HepG2 (cell line): ENCODE data around the gene PTRH2. TPM values are rescaled to one million over a fixed set of nuclear protein-coding genes. Genes with fewer than 3 reads are reported as not detected.

Experiments
- ADNP ChIP-seq: sonication (generic); formaldehyde crosslinking; IDR thresholded peaks from 2 replicates; pipeline ENCODE4 v1.4.0; 2020; ENCODE audit warnings: missing genetic modification reagents
- DRAP1 ChIP-seq: IDR thresholded peaks from 2 replicates; pipeline ENCODE4 v1.6.1; 2016; ENCODE audit warnings: missing genetic modification reagents, missing compliant biosample characterization
- EEA1 ChIP-seq: sonication (generic); formaldehyde crosslinking; IDR thresholded peaks from 2 replicates; pipeline ENCODE4 v1.5.1; 2020; ENCODE audit warnings: mild to moderate bottlenecking, missing genetic modification reagents, borderline replicate concordance
- EP300 ChIP-seq, 3 experiments: sonication (generic) in 1 of 3; formaldehyde crosslinking in 1 of 3; IDR thresholded peaks; 2 replicates each; pipeline versions ENCODE4 v1.5.1 to v1.6.1; 2011 to 2020; ENCODE audit warnings: low read depth in 2 of 3, low read length in 2 of 3, borderline replicate concordance in 1 of 3, improper control_type of control experiment in 1 of 3, mild to moderate bottlenecking in 1 of 3, missing genetic modification reagents in 1 of 3, moderate library complexity in 1 of 3
- NONO ChIP-seq, 2 experiments: fragments of 450-650 bp in 1 of 2; sonication (generic) in 1 of 2; formaldehyde crosslinking in 1 of 2; IDR thresholded peaks in 1 of 2; conservative IDR thresholded peaks in 1 of 2; 2 replicates each; pipeline versions ENCODE4 v1.6.1 to v1.8.0; 2017 to 2022; ENCODE audit warnings: mild to moderate bottlenecking in 1 of 2, missing genetic modification reagents in 1 of 2, moderate library complexity in 1 of 2
- NR2F6 ChIP-seq, 2 experiments: IDR thresholded peaks; 2 replicates each; pipeline ENCODE4 v1.6.1; 2016; ENCODE audit warnings: antibody characterized with exemption in 1 of 2, mild to moderate bottlenecking in 1 of 2
- PRMT3 ChIP-seq: sonication (generic); formaldehyde crosslinking; IDR thresholded peaks from 2 replicates; pipeline ENCODE4 v1.8.1; 2022; ENCODE audit warnings: low read depth, mild to moderate bottlenecking, moderate library complexity, missing genetic modification reagents, borderline replicate concordance
- TCF7L2 ChIP-seq: IDR thresholded peaks from 2 replicates; pipeline ENCODE4 v1.6.1; 2011; ENCODE audit warnings: mild to moderate bottlenecking, low read depth, low read length, moderate library complexity
- ZBTB21 ChIP-seq: sonication (generic); formaldehyde crosslinking; IDR thresholded peaks from 2 replicates; pipeline ENCODE4 v1.4.0; 2020; ENCODE audit warnings: missing genetic modification reagents
- ZBTB40 ChIP-seq, 2 experiments: fragments of 450-650 bp in 1 of 2; sonication (generic) in 1 of 2; formaldehyde crosslinking in 1 of 2; IDR thresholded peaks; 2 replicates each; pipeline versions ENCODE4 v1.6.1 to v1.8.0; 2016 to 2022; ENCODE audit warnings: antibody characterized with exemption in 1 of 2, mild to moderate bottlenecking in 1 of 2, missing genetic modification reagents in 1 of 2
- ZNF264 ChIP-seq: sonication (generic); formaldehyde crosslinking; IDR thresholded peaks from 2 replicates; pipeline ENCODE4 v1.4.0; 2020; ENCODE audit warnings: missing genetic modification reagents
- ZNF451 ChIP-seq: sonication (generic); formaldehyde crosslinking; IDR thresholded peaks from 2 replicates; pipeline ENCODE4 v1.5.0; 2020; ENCODE audit warnings: mild to moderate bottlenecking, missing genetic modification reagents
- ZNF552 ChIP-seq: sonication (generic); formaldehyde crosslinking; IDR thresholded peaks from 2 replicates; pipeline ENCODE4 v1.9.0; 2022; ENCODE audit warnings: missing genetic modification reagents, mild to moderate bottlenecking, borderline replicate concordance
- ZNF747 ChIP-seq: sonication (generic); formaldehyde crosslinking; IDR thresholded peaks from 2 replicates; pipeline ENCODE4 v1.8.1; 2023; ENCODE audit warnings: missing genetic modification reagents, mild to moderate bottlenecking, borderline replicate concordance
- ZNF788 ChIP-seq: sonication (generic); formaldehyde crosslinking; IDR thresholded peaks from 2 replicates; pipeline ENCODE4 v1.5.0; 2020; ENCODE audit warnings: mild to moderate bottlenecking, missing genetic modification reagents, borderline replicate concordance
- polyA plus RNA-seq, 8 experiments: library from polyadenylated mRNA; depleted of rRNA in 3 of 8; stranded (reverse) in 7 of 8; unstranded in 1 of 8; fragments of >200 nt; fragmentation: Illumina TruSeq in 4 of 8; extraction: Trizol in 4 of 8; gene quantifications; 2 replicates each; pipeline versions ENCODE4 v1.2.1 to v1.2.3, GENCODE V29; 2011 to 2016; ENCODE audit warnings: low read depth in 4 of 8, missing spikeins in 1 of 8, mixed read lengths in 1 of 8; ENCODE audit not compliant: insufficient read depth in 1 of 8
- total RNA-seq, 5 experiments: library from RNA; depleted of rRNA; stranded (reverse); fragments of >200 nt; fragmentation: Illumina TruSeq; extraction: Trizol; gene quantifications; 2 replicates each; pipeline ENCODE4 v1.2.3, GENCODE V29; 2016; ENCODE audit warnings: low read depth in 1 of 5
- TF ChIP-seq, protein P1 (sequence below): sonication (generic); formaldehyde crosslinking; IDR thresholded peaks from 2 replicates; pipeline ENCODE4 v1.9.0; 2021; ENCODE audit warnings: missing genetic modification reagents, mild to moderate bottlenecking, borderline replicate concordance

PTRH2 gene
- total and polyA plus RNA-seq, 2 of the 13 experiments (the other 11 are each of a cell fraction or from before 2014, with no cell fraction given): 67.7 to 83.3 TPM

DNA sequence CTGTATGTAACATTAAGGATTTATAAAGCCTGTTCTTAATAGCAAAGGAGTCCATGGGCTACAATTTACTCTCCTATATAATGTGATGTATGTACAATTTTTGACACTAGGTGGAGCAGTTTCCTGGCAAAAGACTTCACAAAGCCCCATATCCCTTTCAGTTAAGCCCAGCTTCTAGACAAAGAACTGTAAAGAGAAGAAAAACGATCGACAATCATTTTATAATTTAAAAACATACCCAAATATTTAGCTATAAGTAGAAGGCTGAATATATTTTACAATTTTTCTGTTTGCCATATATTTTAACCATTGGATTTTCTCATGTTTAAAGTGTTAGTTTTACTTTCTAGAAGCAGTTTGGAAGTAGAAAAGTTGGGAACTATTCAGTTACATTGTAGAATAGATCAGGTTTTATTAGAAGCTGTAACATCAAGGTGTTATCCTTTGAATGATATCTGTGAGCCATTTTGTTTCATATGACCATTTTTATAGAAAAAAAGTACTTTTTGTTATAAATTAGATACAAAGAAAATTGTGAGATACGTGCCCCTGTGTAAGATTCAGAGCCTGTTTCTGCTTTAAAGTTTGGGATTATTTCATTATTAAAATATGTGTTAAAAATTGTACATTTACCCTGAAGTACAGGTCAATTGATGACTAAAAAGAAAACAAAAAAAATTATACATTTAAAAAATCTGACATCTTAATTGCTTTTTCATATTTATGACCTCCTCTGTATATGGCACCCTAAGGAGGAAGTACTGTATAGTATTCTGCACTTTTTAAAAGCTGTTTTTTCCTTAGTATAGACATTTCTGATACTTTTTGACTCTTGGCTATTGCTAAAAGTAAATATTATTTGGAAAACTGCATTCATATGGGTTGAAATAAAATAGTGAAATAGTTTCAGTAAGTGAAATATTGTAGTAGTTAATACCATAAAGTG lies 46.6 kb upstream of the PTRH2 start (continued):
- TF ChIP-seq ZBTB40 (IDR thresholded peaks at IDR 0.05): no peak
- no peak for TF ChIP-seq ZBTB40 (CRISPR knock-in tag; IDR thresholded peaks at IDR 0.05)
- TF ChIP-seq ZNF788 (CRISPR knock-in tag): no peak
- TF ChIP-seq NR2F6 (IDR thresholded peaks at IDR 0.05): no peak
- no peak for TF ChIP-seq NR2F6 (CRISPR knock-in tag; IDR thresholded peaks at IDR 0.05)
- TF ChIP-seq PRMT3: no peak
- 0 out of 2 replicates have a peak, but pooled peaks have one; percentile 12 for TF ChIP-seq ZNF264 (CRISPR knock-in tag)
- no peak for TF ChIP-seq EP300 (IDR thresholded peaks at IDR 0.05; ENCODE audit: low read depth in 2 of 2, low read length in 2 of 2)
- no peak for TF ChIP-seq EP300 (CRISPR knock-in tag; IDR thresholded peaks at IDR 0.05; ENCODE audit: borderline replicate concordance)
- TF ChIP-seq TCF7L2: no peak
- TF ChIP-seq ZNF552: no peak
- TF ChIP-seq, protein P1, sequence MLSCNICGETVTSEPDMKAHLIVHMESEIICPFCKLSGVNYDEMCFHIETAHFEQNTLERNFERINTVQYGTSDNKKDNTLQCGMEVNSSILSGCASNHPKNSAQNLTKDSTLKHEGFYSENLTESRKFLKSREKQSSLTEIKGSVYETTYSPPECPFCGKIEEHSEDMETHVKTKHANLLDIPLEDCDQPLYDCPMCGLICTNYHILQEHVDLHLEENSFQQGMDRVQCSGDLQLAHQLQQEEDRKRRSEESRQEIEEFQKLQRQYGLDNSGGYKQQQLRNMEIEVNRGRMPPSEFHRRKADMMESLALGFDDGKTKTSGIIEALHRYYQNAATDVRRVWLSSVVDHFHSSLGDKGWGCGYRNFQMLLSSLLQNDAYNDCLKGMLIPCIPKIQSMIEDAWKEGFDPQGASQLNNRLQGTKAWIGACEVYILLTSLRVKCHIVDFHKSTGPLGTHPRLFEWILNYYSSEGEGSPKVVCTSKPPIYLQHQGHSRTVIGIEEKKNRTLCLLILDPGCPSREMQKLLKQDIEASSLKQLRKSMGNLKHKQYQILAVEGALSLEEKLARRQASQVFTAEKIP (CRISPR knock-in tag): no peak
- TF ChIP-seq EEA1 (CRISPR knock-in tag): no peak
- TF ChIP-seq ADNP (CRISPR knock-in tag): no peak
- no peak for TF ChIP-seq ZNF451 (CRISPR knock-in tag)
- TF ChIP-seq NONO (IDR thresholded peaks at IDR 0.05): no peak
- TF ChIP-seq NONO (CRISPR knock-in tag; conservative IDR thresholded peaks at IDR 0.05): no peak
- TF ChIP-seq ZNF747 (CRISPR knock-in tag): no peak
- TF ChIP-seq DRAP1 (CRISPR knock-in tag): no peak
- no peak for TF ChIP-seq ZBTB21 (CRISPR knock-in tag)
